Lower leg skin (tissue), 4 donors: Measurements from ENCODE around the gene KCTD12. TPM values are rescaled to one million over a fixed set of nuclear protein-coding genes. Genes with fewer than 3 reads are reported as not detected.

Source experiments
- DNase-seq, 2 donors: peaks; one replicate each; pipeline ENCODE4 v3.0.0-alpha.2; 2019; ENCODE audit warnings: low spot score in 2 of 2
- H3K4me3 ChIP-seq: fragments of 200-600 bp; sonication (generic); 2 replicates; pipeline ENCODE4 v1.5.1; 2017; ENCODE audit warnings: mild to moderate bottlenecking, low read depth; ENCODE audit not compliant: poor library complexity, severe bottlenecking
- POLR2A ChIP-seq, 2 donors: fragments of 450-650 bp; IDR thresholded peaks; one replicate each; pipeline ENCODE4 v1.6.1; 2016 to 2017; ENCODE audit warnings: antibody characterized with exemption in 2 of 2, mild to moderate bottlenecking in 1 of 2, moderate library complexity in 1 of 2
- WGBS, 2 donors: methylation state at CpG; one replicate each; pipeline ENCODE4 v1.1.5; 2018; 5-methylcytosine and 5-hydroxymethylcytosine counted together
- intact Hi-C: fragments of 100-400 bp; cut with DNase I; formaldehyde crosslinking; loops from one replicate; pipeline ENCODE4 v1.15.0; 2023; ENCODE audit warnings: low total_unique reads
- total RNA-seq, 4 donors: library from RNA; depleted of rRNA; stranded (reverse); fragments of >200 nt; gene quantifications; one replicate each; pipeline ENCODE4 v1.1.0, GENCODE V29; 2016
- TF ChIP-seq, protein P1 (sequence below), 3 donors: fragments of 450-650 bp; IDR thresholded peaks; one replicate each; pipeline ENCODE4 v1.5.1; 2016; ENCODE audit warnings: antibody characterized with exemption in 3 of 3, mild to moderate bottlenecking in 3 of 3, moderate library complexity in 2 of 3

KCTD12 gene
- total RNA-seq, 4 donors from 2014 or later, result 16.6 to 60.0 (median 34.5) TPM

DNA sequence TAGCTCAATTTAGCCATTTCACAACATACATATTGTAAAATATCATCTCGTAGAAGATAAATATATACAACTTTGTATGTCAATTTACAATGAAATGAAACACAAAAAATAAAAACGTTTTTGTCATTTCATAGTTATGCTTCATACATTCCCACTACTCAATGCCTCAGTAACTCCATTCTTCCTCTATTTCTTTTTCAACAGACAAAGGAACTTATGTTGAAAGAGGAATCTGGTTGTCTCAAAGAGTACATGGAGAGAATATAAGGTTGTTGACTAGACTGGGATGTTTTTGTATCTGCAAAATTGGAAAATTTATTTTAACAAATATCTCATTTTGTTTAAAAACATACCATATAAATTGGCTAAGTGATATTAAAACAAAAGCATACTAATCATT lies 12.8 kb downstream of the KCTD12 start:
- TF ChIP-seq POLR2A (IDR thresholded peaks at IDR 0.05), result no peak
- TF ChIP-seq, protein P1, sequence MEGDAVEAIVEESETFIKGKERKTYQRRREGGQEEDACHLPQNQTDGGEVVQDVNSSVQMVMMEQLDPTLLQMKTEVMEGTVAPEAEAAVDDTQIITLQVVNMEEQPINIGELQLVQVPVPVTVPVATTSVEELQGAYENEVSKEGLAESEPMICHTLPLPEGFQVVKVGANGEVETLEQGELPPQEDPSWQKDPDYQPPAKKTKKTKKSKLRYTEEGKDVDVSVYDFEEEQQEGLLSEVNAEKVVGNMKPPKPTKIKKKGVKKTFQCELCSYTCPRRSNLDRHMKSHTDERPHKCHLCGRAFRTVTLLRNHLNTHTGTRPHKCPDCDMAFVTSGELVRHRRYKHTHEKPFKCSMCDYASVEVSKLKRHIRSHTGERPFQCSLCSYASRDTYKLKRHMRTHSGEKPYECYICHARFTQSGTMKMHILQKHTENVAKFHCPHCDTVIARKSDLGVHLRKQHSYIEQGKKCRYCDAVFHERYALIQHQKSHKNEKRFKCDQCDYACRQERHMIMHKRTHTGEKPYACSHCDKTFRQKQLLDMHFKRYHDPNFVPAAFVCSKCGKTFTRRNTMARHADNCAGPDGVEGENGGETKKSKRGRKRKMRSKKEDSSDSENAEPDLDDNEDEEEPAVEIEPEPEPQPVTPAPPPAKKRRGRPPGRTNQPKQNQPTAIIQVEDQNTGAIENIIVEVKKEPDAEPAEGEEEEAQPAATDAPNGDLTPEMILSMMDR (IDR thresholded peaks at IDR 0.05), result no peak
- H3K4me3 ChIP-seq, result no peak overlapping the region
- intact Hi-C loops, result no loop called here
- WGBS, 2 donors, result 76 to 78% methylated on average over 2 of the region's 2 CpGs
- DNase-seq, result no peak

DNA sequence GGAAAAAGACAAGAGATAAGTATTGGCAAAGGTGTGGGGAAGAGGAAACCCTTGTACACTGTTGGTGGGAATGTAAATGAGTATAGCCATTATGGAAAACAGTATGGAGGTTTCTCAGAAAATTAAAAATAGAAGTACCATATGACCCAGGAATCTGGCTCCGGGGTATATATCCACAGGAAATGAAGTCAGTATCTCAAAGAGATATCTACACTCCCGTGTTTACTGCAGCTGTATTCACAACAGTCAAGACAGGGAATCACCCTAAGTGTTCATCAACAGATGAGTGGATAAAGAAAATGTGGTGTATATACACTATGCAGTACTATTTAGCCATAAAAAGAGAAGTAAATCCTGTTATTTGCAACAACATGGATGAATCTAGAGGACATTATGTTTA lies 13.5 kb downstream of the KCTD12 start:
- intact Hi-C loops, result no loop called here
- TF ChIP-seq, protein P1 (IDR thresholded peaks at IDR 0.05), result no peak
- WGBS, 2 donors, result 36 to 43% methylated on average over 2 of the region's 2 CpGs
- no peak overlapping the region for H3K4me3 ChIP-seq
- no peak for DNase-seq

DNA sequence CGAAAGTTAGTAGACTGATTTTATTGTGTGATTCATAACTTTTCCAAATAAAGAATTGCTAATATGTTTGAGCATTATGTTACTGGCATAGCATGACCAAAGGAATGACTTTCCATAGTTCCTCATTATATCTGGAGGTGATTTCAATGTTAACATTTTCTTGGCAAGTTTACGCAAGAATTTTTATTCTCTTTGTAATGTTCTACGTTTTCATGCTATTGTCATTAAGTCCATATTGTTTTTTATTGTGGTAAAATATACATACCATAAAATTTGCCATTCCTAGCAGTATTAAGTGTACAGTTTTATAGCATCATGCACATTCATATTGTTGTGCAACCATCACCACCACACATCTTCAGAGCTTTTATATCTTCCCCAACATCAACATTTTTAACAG lies 14.8 kb downstream of the KCTD12 start:
- WGBS, 2 donors, result 83 to 84% methylated on average over 3 of the region's 3 CpGs
- no peak for DNase-seq
- no peak overlapping the region for H3K4me3 ChIP-seq
- TF ChIP-seq POLR2A (IDR thresholded peaks at IDR 0.05), result no peak
- TF ChIP-seq, protein P1 (IDR thresholded peaks at IDR 0.05), result no peak
- intact Hi-C loops, result no loop called here

DNA sequence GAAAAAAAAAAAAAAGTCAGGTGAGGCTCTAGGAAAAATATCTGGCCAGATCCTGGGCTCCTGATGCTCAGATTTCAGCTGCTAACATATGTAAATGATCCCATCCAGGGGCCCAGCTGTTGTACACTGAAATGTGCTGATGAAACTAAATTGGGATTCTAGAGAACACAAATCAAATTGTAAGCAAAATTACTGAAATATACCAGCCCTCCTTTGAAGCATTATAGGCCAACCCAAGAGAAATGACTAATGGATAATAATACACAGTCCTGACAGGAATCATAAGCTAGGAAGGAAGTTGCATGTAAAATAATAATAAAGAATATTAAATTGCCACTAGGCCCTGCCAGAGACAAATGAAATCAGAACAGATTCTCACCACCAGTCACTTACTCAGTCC lies 17.8 kb downstream of the KCTD12 start:
- intact Hi-C loops, result no loop called here
- H3K4me3 ChIP-seq, result no peak overlapping the region
- TF ChIP-seq, protein P1 (IDR thresholded peaks at IDR 0.05), result no peak
- TF ChIP-seq POLR2A (IDR thresholded peaks at IDR 0.05), result no peak
- DNase-seq, result no peak

DNA sequence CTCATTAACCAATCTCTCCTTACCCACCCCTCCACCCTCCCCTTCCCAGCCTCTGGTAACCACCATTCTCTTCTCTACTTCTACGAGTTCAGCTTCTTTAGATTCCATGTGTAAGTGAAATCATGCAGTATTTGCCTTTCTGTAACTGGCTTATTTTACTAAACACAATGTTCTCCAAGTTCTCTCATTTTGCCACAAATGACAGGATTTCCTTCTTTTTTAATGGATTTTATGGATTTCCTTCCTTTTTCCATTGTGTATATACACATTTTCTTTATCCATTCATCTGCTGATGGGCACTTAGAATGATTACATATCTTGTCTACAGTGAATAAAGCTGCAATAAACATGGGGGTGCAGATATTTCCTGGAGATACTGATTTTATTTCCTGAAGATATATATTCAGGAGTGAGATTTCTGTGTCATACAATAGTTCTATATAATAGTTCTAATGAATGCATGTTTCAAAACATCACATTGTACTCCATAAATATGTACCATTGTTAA lies 20.2 kb downstream of the KCTD12 start:
- no peak overlapping the region for H3K4me3 ChIP-seq
- DNase-seq, result no peak
- WGBS, 2 donors, result 77 to 96% methylated on average over 1 of the region's 1 CpG
- TF ChIP-seq POLR2A (IDR thresholded peaks at IDR 0.05), result no peak
- TF ChIP-seq, protein P1 (IDR thresholded peaks at IDR 0.05), result no peak
- intact Hi-C loops, result no loop called here

DNA sequence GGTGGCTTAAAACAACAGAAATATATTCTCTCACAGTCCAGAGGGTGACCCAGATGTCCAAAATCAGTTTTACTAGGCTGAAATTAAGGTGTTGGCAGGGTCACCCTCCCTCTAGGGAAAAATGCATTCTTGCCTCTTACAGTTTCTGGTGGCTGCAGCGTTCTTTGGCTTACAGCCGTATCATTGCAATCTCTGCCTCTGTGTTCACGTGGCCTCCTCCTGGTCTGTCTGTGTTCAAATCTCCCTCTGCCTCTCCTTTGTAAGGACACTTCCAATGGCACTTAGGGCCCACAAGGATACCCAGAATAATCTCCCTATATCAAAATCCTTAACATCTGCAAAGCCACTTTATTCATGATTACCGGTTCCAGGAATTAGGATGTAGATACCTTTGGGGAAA lies 21.1 kb downstream of the KCTD12 start:
- DNase-seq, result no peak
- no peak for TF ChIP-seq POLR2A (IDR thresholded peaks at IDR 0.05)
- TF ChIP-seq, protein P1 (IDR thresholded peaks at IDR 0.05), result no peak
- intact Hi-C loops, result no loop called here
- WGBS, 2 donors, result 70 to 76% methylated on average over 4 of the region's 4 CpGs
- H3K4me3 ChIP-seq, result no peak overlapping the region
